Endothelial cell of umbilical vein (primary cell): ENCODE results near the gene CKLF. TPM values are rescaled to one million over a fixed set of nuclear protein-coding genes. Genes with fewer than 3 reads are reported as not detected.

Experiments
- BruUV-seq: library from RNA; stranded (reverse); fragments of 400-500 nt; replicated peaks from 2 replicates; lab custom pipeline; 2021; lab: Mats Ljungman, UMichigan
- CTCF ChIA-PET: fragments of 300-600, 350-600 bp; sonication (Branson Sonifier 250); formaldehyde crosslinking; loops from one replicate; lab custom pipeline; 2021; ENCODE audit warnings: antibody characterized with exemption, inconsistent platforms; lab: Charles Lee
- POLR2A ChIA-PET: fragments of 300-600, 350-600 bp; sonication (Branson Sonifier 250); formaldehyde crosslinking; loops from one replicate; lab custom pipeline; 2021; ENCODE audit warnings: antibody characterized with exemption, inconsistent platforms; lab: Charles Lee
- DNase-seq: peaks from one replicate; pipeline ENCODE4 v3.0.0-alpha.2; 2011; ENCODE audit warnings: low read depth, low spot score
- FAIRE-seq: peaks from 2 replicates; lab custom pipeline; 2011; peaks lifted over from hg19 to GRCh38; lab: Jason Lieb, UNC
- H2AFZ ChIP-seq: 2 replicates; pipeline ENCODE4 v1.6.0; 2012; ENCODE audit warnings: low read depth, low read length, control low read depth, inconsistent platforms
- H3K27ac ChIP-seq: 2 replicates; pipeline ENCODE4 v1.5.1; 2011; ENCODE audit warnings: low read depth, mild to moderate bottlenecking, control low read depth, low read length, moderate library complexity; ENCODE audit not compliant: insufficient read depth
- H3K27me3 ChIP-seq, 2 experiments: 2 replicates each; pipeline versions ENCODE4 v1.6.0 to v1.6.1; 2011; ENCODE audit warnings: low read length in 2 of 2, mixed read lengths in 1 of 2; ENCODE audit not compliant: control insufficient read depth in 2 of 2, insufficient read depth in 2 of 2
- H3K36me3 ChIP-seq, 2 experiments: 2 replicates in 1 of 2; 3 replicates in 1 of 2; pipeline ENCODE4 v1.5.1; 2011; ENCODE audit warnings: low read length in 2 of 2, mild to moderate bottlenecking in 1 of 2, moderate library complexity in 1 of 2; ENCODE audit not compliant: control insufficient read depth in 2 of 2, insufficient read depth in 2 of 2; ENCODE audit errors: extremely low read depth in 1 of 2
- H3K4me1 ChIP-seq: 3 replicates; pipeline ENCODE4 v1.5.1; 2011; ENCODE audit warnings: mild to moderate bottlenecking, low read length; ENCODE audit not compliant: control insufficient read depth, insufficient read depth; ENCODE audit errors: extremely low read depth
- H3K4me2 ChIP-seq: 2 replicates; pipeline ENCODE4 v1.6.1; 2011; ENCODE audit warnings: low read length, control low read depth, mixed read lengths; ENCODE audit not compliant: insufficient read depth
- H3K4me3 ChIP-seq, 3 experiments: fragments of 200-600 bp in 1 of 3; sonication (generic), shearing (Covaris generic) in 1 of 3; replicated peaks in 1 of 3; 2 replicates each; pipeline ENCODE4 v1.5.1; 2011 to 2016; ENCODE audit warnings: control low read depth in 3 of 3, low read length in 3 of 3, mild to moderate bottlenecking in 2 of 3, inconsistent platforms in 1 of 3, low read depth in 1 of 3, moderate library complexity in 1 of 3; ENCODE audit not compliant: insufficient read depth in 1 of 3
- H3K79me2 ChIP-seq: 2 replicates; pipeline ENCODE4 v1.6.0; 2012; ENCODE audit warnings: low read length, inconsistent platforms; ENCODE audit not compliant: control insufficient read depth, insufficient read depth
- H3K9ac ChIP-seq: replicated peaks from 2 replicates; pipeline ENCODE3; 2011; ENCODE audit warnings: low read length, control low read depth; ENCODE audit not compliant: insufficient read depth; ENCODE audit errors: extremely low read depth
- H3K9me1 ChIP-seq: replicated peaks from 3 replicates; pipeline ENCODE4 v1.6.0; 2011; ENCODE audit warnings: mild to moderate bottlenecking, low read length; ENCODE audit not compliant: control insufficient read depth, insufficient read depth; ENCODE audit errors: extremely low read depth
- H3K9me3 ChIP-seq: replicated peaks from 2 replicates; pipeline ENCODE4 v1.5.1; 2012; ENCODE audit warnings: low read length, inconsistent platforms; ENCODE audit not compliant: control insufficient read depth, insufficient read depth
- H4K20me1 ChIP-seq: replicated peaks from 2 replicates; pipeline ENCODE3; 2011; ENCODE audit warnings: mild to moderate bottlenecking, low read length; ENCODE audit not compliant: control insufficient read depth, insufficient read depth; ENCODE audit errors: extremely low read depth
- CTCF ChIP-seq, 2 donors: IDR thresholded peaks; 1 replicate in 1 of 2; 2 replicates in 1 of 2; pipeline ENCODE4 v1.5.1; 2011; ENCODE audit warnings: low read length in 2 of 2, mild to moderate bottlenecking in 2 of 2, moderate library complexity in 2 of 2, control low read depth in 1 of 2, inconsistent platforms in 1 of 2, low read depth in 1 of 2; ENCODE audit not compliant: insufficient read depth in 1 of 2; ENCODE audit errors: extremely low read depth in 1 of 2
- EZH2 ChIP-seq: IDR thresholded peaks from 2 replicates; pipeline ENCODE4 v1.6.1; 2012; ENCODE audit warnings: borderline replicate concordance, low read depth, mild to moderate bottlenecking, moderate library complexity, low read length, inconsistent platforms; ENCODE audit not compliant: severe bottlenecking
- FOS ChIP-seq: IDR thresholded peaks from 2 replicates; pipeline ENCODE4 v1.6.1; 2011; ENCODE audit warnings: mild to moderate bottlenecking, low read length, moderate library complexity, borderline replicate concordance; ENCODE audit not compliant: insufficient read depth
- GATA2 ChIP-seq: IDR thresholded peaks from 2 replicates; pipeline ENCODE4 v1.7.0; 2011; ENCODE audit warnings: low read depth, mild to moderate bottlenecking, moderate library complexity, mixed read lengths, low read length; ENCODE audit not compliant: insufficient read length, insufficient read depth
- JUN ChIP-seq: IDR thresholded peaks from 2 replicates; pipeline ENCODE4 v1.6.1; 2011; ENCODE audit warnings: borderline replicate concordance, low read depth; ENCODE audit not compliant: insufficient read length, insufficient read depth
- MAX ChIP-seq: IDR thresholded peaks from 2 replicates; pipeline ENCODE4 v1.6.1; 2011; ENCODE audit not compliant: insufficient read depth, insufficient read length
- POLR2AphosphoS5 ChIP-seq: IDR thresholded peaks from 2 replicates; pipeline ENCODE4 v1.6.1; 2012; ENCODE audit warnings: low read depth, mild to moderate bottlenecking, control low read depth, low read length, moderate library complexity; ENCODE audit not compliant: insufficient read depth
- dilution Hi-C: fragments of 300-500 bp; cut with MboI; formaldehyde crosslinking; loops from one replicate; pipeline ENCODE4 v1.15.0; 2019; ENCODE audit warnings: low sequenced_read_pairs; ENCODE audit not compliant: extremely low pct_ligation_motif_present
- intact Hi-C: fragments of 100-400 bp; cut with micrococcal nuclease; formaldehyde crosslinking; loops from one replicate; pipeline ENCODE4 v1.10.0; 2022
- polyA plus RNA-seq, 4 experiments: library from polyadenylated mRNA; depleted of rRNA in 3 of 4; stranded (reverse) in 3 of 4; unstranded in 1 of 4; fragments of >200 nt; gene quantifications; 2 replicates each; pipeline versions ENCODE4 v1.2.1 to v1.2.3, GENCODE V29; 2011 to 2012; ENCODE audit warnings: missing spikeins in 1 of 4
- total RNA-seq: library from RNA; stranded (reverse); gene quantifications from 2 replicates; pipeline ENCODE4 v1.2.3, GENCODE V29; 2021

Gene CKLF
- total and polyA plus RNA-seq, 2 donors (not counting 3 experiments of a cell fraction or from before 2014, with no cell fraction given), result 80.0 to 209 TPM

- dilution Hi-C loops (no loop called here), intact Hi-C loops (no loop called here)
- Histone ChIP-seq H3K79me2 (no peaks in the 10 kb centered on the region), H2AFZ (no peak overlapping the region), H3K9me1 (no peaks in the 10 kb centered on the region), H4K20me1 (no peaks in the 10 kb centered on the region), H3K27me3 (peaks cover 0 to 13% of the 10 kb centered on the region in 2 experiments), H3K4me2 (no peak overlapping the region), H3K4me1 (peaks cover 5% of the 10 kb centered on the region), H3K27ac (no peak overlapping the region), H3K9me3 (no peaks in the 10 kb centered on the region), H3K36me3 (no peaks in the 10 kb centered on the region), H3K9ac (no peak overlapping the region), H3K4me3 (no peak overlapping the region)
- ChIA-PET CTCF (interaction anchor here (1.3 to 4.2 kb wide), 3 partner anchors 8 to 273 kb away, joined by 3 to 26 read pairs (median 5); no protein-coding TSS in a partner anchor), POLR2A (no interaction called here)
- BruUV-seq, result no TSS peak
- TF ChIP-seq GATA2, result no peak
- TF ChIP-seq EZH2, result no peak
- TF ChIP-seq FOS, result no peak
- no peak for TF ChIP-seq CTCF (IDR thresholded peaks at IDR 0.05; ENCODE audit: extremely low read depth in 1 of 2, insufficient read depth in 1 of 2, low read depth in 1 of 2, low read length in 2 of 2)
- no peak for TF ChIP-seq POLR2AphosphoS5
- TF ChIP-seq JUN, result no peak
- TF ChIP-seq MAX, result no peak
- DNase-seq (no peak), FAIRE-seq (no peak)
These were observed 47.4 kb downstream of the CKLF start for GRCh38 chr16:66599726-66600125.
